ENCODE measurements around the gene MEG3.
A peak's percentile ranks its signal among the peaks of the same experiment; 100 is the strongest.

MEG3 gene

GRCh38 chr14:100867631-100868315 is 41.9 kb downstream of the MEG3 start:
- DNase-seq, result no peak

- DNase-seq, result no peak
Observed at GRCh38 chr14:100868621-100869370, 42.9 kb downstream of the MEG3 start.

- no peak for DNase-seq
Observed at GRCh38 chr14:100871234-100872186, 45.6 kb downstream of the MEG3 start.

- DNase-seq, result no peak
Observed at GRCh38 chr14:100872259-100873095, 46.6 kb downstream of the MEG3 start.

- no peak for DNase-seq
Observed at GRCh38 chr14:100873096-100873482, 47.2 kb downstream of the MEG3 start.

GRCh38 chr14:100874051-100874410 is 48.1 kb downstream of the MEG3 start:
- no peak for DNase-seq

GRCh38 chr14:100874411-100875091 is 48.6 kb downstream of the MEG3 start:
- no peak for DNase-seq

- no peak for DNase-seq
Observed at GRCh38 chr14:100875126-100875525, 49.2 kb downstream of the MEG3 start.

GRCh38 chr14:100875861-100876590 is 50.1 kb downstream of the MEG3 start:
- DNase-seq, result no peak

- no peak for DNase-seq
Observed at GRCh38 chr14:100878271-100879146, 52.6 kb downstream of the MEG3 start.

- DNase-seq, result no peak
Observed at GRCh38 chr14:100879194-100879593, 53.3 kb downstream of the MEG3 start.

GRCh38 chr14:100879782-100880181 is 53.9 kb downstream of the MEG3 start:
- no peak for DNase-seq

- DNase-seq, result peak in 1 of 2 experiments; percentile 27
Observed at GRCh38 chr14:100880271-100881101, 54.6 kb downstream of the MEG3 start.

- no peak for DNase-seq
Observed at GRCh38 chr14:100881211-100882025, 55.5 kb downstream of the MEG3 start.

GRCh38 chr14:100882026-100882967 is 56.4 kb downstream of the MEG3 start:
- no peak for DNase-seq

GRCh38 chr14:100882991-100883788 is 57.3 kb downstream of the MEG3 start:
- DNase-seq, result no peak

All from cerebellar nuclear complex (tissue), 1 donor.